HFFc6 (cell line): ENCODE measurements around the gene PCDH15. TPM values are rescaled to one million over a fixed set of nuclear protein-coding genes. Genes with fewer than 3 reads are reported as not detected.

ENCODE experiments used
- DNase-seq: peaks from one replicate; pipeline ENCODE4 v3.0.0-alpha.2; 2018
- H3K27ac Mint-ChIP-seq: 2 replicates; pipeline ENCODE4 v1.8.0; 2020; ENCODE audit warnings: mild to moderate bottlenecking, mixed read lengths
- H3K27me3 Mint-ChIP-seq: 2 replicates; pipeline ENCODE4 v1.8.0; 2021; ENCODE audit warnings: mild to moderate bottlenecking, moderate library complexity, mixed read lengths; ENCODE audit not compliant: insufficient read depth
- H3K36me3 Mint-ChIP-seq: 2 replicates; pipeline ENCODE4 v1.8.0; 2021; ENCODE audit warnings: low read depth, mixed read lengths
- H3K4me1 Mint-ChIP-seq: 2 replicates; pipeline ENCODE4 v1.8.0; 2020; ENCODE audit warnings: low read depth, mixed read lengths
- H3K4me3 Mint-ChIP-seq: 2 replicates; pipeline ENCODE4 v1.8.0; 2020; ENCODE audit warnings: mild to moderate bottlenecking, moderate library complexity, mixed read lengths
- H3K9me3 Mint-ChIP-seq: 2 replicates; pipeline ENCODE4 v1.8.0; 2020; ENCODE audit warnings: mild to moderate bottlenecking, mixed read lengths
- total RNA-seq, 6 experiments: library from RNA; stranded (reverse); fragmentation: NEBNext Ultra II Directional; extraction: Animal tissue kit (Norgen Biotek cat#: 25700); gene quantifications; 2 replicates in 1 of 6; 3 replicates in 5 of 6; pipeline ENCODE4 v1.2.3, GENCODE V29; 2021
- TF ChIP-seq, protein P1 (sequence below): fragments of 200-600 bp; sonication (generic); IDR thresholded peaks from 2 replicates; pipeline ENCODE4 v1.5.0; 2021; ENCODE audit warnings: antibody characterized with exemption, mild to moderate bottlenecking

The PCDH15 gene
- total RNA-seq, 6 experiments from 2014 or later, result not detected

- no peak overlapping the region for H3K27ac Mint-ChIP-seq
- H3K9me3 Mint-ChIP-seq, result peaks cover 11% of the 10 kb centered on the region
- TF ChIP-seq, protein P1, sequence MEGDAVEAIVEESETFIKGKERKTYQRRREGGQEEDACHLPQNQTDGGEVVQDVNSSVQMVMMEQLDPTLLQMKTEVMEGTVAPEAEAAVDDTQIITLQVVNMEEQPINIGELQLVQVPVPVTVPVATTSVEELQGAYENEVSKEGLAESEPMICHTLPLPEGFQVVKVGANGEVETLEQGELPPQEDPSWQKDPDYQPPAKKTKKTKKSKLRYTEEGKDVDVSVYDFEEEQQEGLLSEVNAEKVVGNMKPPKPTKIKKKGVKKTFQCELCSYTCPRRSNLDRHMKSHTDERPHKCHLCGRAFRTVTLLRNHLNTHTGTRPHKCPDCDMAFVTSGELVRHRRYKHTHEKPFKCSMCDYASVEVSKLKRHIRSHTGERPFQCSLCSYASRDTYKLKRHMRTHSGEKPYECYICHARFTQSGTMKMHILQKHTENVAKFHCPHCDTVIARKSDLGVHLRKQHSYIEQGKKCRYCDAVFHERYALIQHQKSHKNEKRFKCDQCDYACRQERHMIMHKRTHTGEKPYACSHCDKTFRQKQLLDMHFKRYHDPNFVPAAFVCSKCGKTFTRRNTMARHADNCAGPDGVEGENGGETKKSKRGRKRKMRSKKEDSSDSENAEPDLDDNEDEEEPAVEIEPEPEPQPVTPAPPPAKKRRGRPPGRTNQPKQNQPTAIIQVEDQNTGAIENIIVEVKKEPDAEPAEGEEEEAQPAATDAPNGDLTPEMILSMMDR, result no peak
- H3K4me1 Mint-ChIP-seq, result no peaks in the 10 kb centered on the region
- H3K27me3 Mint-ChIP-seq, result no peaks in the 10 kb centered on the region
- H3K4me3 Mint-ChIP-seq, result no peak overlapping the region
- H3K36me3 Mint-ChIP-seq, result no peaks in the 10 kb centered on the region
- no peak for DNase-seq
Observed at GRCh38 chr10:53864846-53865245, 936.2 kb downstream of the PCDH15 start.

- Mint-ChIP-seq H3K27me3 (no peaks in the 10 kb centered on the region), H3K9me3 (no peaks in the 10 kb centered on the region; the same call in 1 of the 2 replicates)
Observed at GRCh38 chr10:53852450-53853175, 948.4 kb downstream of the PCDH15 start.

DNA sequence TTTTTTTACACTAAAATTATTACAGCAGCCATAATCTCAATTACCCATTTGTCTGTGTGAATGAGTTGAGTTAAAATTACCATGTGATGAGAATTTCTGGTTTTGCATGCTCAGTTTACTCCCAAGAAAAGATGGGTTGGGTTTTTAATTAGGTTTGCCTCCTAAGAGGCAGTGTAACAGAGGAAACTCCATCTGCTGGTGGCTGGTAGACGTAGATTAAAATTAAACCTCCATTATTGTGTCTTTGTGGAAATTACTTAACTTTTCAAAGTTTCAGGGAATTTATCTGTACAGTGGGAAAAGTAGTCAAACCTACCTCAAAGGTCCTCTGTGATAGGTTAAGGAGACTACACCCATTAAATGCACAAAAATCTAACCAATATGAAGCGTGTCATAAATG, 954.2 kb downstream of the PCDH15 start:
- no peak for DNase-seq
- TF ChIP-seq, protein P1, result no peak
- H3K9me3 Mint-ChIP-seq, result peaks cover 5% of the 10 kb centered on the region

More at GRCh38 chr10:53852450-53853175, 948.4 kb downstream of the PCDH15 start:
- H3K36me3 Mint-ChIP-seq, result no peaks in the 10 kb centered on the region
- no peaks in the 10 kb centered on the region for H3K4me1 Mint-ChIP-seq
- no peak overlapping the region for H3K4me3 Mint-ChIP-seq
- DNase-seq, result no peak
- TF ChIP-seq, protein P1, result no peak
- no peak overlapping the region for H3K27ac Mint-ChIP-seq

GRCh38 chr10:53843736-53844362, 957.2 kb downstream of the PCDH15 start:
- Mint-ChIP-seq H3K4me3 (no peak overlapping the region), H3K4me1 (no peaks in the 10 kb centered on the region), H3K36me3 (no peaks in the 10 kb centered on the region), H3K27me3 (no peaks in the 10 kb centered on the region), H3K27ac (no peak overlapping the region), H3K9me3 (peaks cover 5% of the 10 kb centered on the region; the same call in 1 of the 2 replicates)
- no peak for DNase-seq
- TF ChIP-seq, protein P1, result no peak

More for the DNA sequence above, 954.2 kb downstream of the PCDH15 start:
- H3K36me3 Mint-ChIP-seq, result no peaks in the 10 kb centered on the region
- H3K27ac Mint-ChIP-seq, result no peak overlapping the region
- no peaks in the 10 kb centered on the region for H3K27me3 Mint-ChIP-seq
- no peaks in the 10 kb centered on the region for H3K4me1 Mint-ChIP-seq
- H3K4me3 Mint-ChIP-seq, result no peak overlapping the region

- Mint-ChIP-seq H3K27me3 (0 out of 2 replicates have a peak, but pooled peaks cover under 1% of the 10 kb centered on the region), H3K27ac (no peak overlapping the region), H3K9me3 (no peaks in the 10 kb centered on the region), H3K4me3 (no peak overlapping the region), H3K4me1 (no peaks in the 10 kb centered on the region), H3K36me3 (no peaks in the 10 kb centered on the region)
- no peak for DNase-seq
- TF ChIP-seq, protein P1, result no peak
Observed at GRCh38 chr10:53841483-53842145, 959.4 kb downstream of the PCDH15 start.
